Osteocyte (in vitro differentiated cells): ENCODE results near the gene TAS2R10. TPM values are rescaled to one million over a fixed set of nuclear protein-coding genes. Genes with fewer than 3 reads are reported as not detected.

ENCODE experiments used
- DNase-seq: peaks from one replicate; pipeline ENCODE4 v3.0.0; 2021; ENCODE audit warnings: mixed read lengths; ENCODE audit not compliant: unreplicated experiment; ENCODE audit errors: extremely low spot score
- H3K27ac Mint-ChIP-seq: one replicate; pipeline ENCODE4 v1.8.0; 2021; ENCODE audit warnings: mild to moderate bottlenecking, mixed read lengths; ENCODE audit not compliant: unreplicated experiment
- H3K27me3 Mint-ChIP-seq: one replicate; pipeline ENCODE4 v1.8.0; 2021; ENCODE audit warnings: mixed read lengths; ENCODE audit not compliant: unreplicated experiment
- H3K36me3 Mint-ChIP-seq: one replicate; pipeline ENCODE4 v1.8.0; 2021; ENCODE audit warnings: mixed read lengths; ENCODE audit not compliant: unreplicated experiment
- H3K4me1 Mint-ChIP-seq: one replicate; pipeline ENCODE4 v1.8.0; 2021; ENCODE audit warnings: mixed read lengths; ENCODE audit not compliant: unreplicated experiment
- H3K4me3 Mint-ChIP-seq: one replicate; pipeline ENCODE4 v1.8.0; 2021; ENCODE audit warnings: mild to moderate bottlenecking, moderate library complexity, mixed read lengths; ENCODE audit not compliant: unreplicated experiment
- H3K9me3 Mint-ChIP-seq: one replicate; pipeline ENCODE4 v1.8.0; 2021; ENCODE audit warnings: mixed read lengths; ENCODE audit not compliant: unreplicated experiment
- total RNA-seq: library from RNA; stranded (reverse); gene quantifications from 2 replicates; pipeline ENCODE4 v1.2.1, GENCODE V29; 2021
- TF ChIP-seq, protein P1 (sequence below): fragments of 200-600 bp; sonication (generic); IDR thresholded peaks from 2 replicates; pipeline ENCODE4 v1.5.0; 2021; ENCODE audit warnings: antibody characterized with exemption, mild to moderate bottlenecking, moderate library complexity

Gene TAS2R10
- total RNA-seq, 1 donor from 2014 or later = 1.5 TPM

DNA sequence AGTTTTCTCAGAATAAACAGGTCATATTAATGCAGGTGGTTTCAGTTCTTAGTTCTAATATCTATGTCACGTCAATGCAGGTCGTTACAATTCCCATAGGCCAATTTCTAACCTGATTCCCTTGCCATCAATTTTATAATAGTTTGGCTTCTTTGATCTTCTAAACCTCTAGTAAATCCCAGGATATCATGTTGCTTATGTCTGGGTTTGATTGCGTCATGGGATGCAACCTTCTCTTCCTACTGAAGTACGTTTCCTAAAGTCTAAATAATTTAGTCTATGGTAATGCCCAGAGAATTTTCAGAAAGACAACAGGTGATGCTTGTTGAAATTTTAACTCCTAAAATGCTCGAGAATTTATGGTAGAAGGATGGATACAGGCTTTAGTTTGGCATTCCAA is 42.9 kb downstream of the TAS2R10 start:
- Mint-ChIP-seq H3K27me3 (peaks cover 31% of the 10 kb centered on the region), H3K4me1 (no peaks in the 10 kb centered on the region), H3K9me3 (no peaks in the 10 kb centered on the region), H3K4me3 (no peak overlapping the region), H3K36me3 (no peaks in the 10 kb centered on the region), H3K27ac (no peak overlapping the region)
- DNase-seq = no peak
- TF ChIP-seq, protein P1, sequence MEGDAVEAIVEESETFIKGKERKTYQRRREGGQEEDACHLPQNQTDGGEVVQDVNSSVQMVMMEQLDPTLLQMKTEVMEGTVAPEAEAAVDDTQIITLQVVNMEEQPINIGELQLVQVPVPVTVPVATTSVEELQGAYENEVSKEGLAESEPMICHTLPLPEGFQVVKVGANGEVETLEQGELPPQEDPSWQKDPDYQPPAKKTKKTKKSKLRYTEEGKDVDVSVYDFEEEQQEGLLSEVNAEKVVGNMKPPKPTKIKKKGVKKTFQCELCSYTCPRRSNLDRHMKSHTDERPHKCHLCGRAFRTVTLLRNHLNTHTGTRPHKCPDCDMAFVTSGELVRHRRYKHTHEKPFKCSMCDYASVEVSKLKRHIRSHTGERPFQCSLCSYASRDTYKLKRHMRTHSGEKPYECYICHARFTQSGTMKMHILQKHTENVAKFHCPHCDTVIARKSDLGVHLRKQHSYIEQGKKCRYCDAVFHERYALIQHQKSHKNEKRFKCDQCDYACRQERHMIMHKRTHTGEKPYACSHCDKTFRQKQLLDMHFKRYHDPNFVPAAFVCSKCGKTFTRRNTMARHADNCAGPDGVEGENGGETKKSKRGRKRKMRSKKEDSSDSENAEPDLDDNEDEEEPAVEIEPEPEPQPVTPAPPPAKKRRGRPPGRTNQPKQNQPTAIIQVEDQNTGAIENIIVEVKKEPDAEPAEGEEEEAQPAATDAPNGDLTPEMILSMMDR = no peak

DNA sequence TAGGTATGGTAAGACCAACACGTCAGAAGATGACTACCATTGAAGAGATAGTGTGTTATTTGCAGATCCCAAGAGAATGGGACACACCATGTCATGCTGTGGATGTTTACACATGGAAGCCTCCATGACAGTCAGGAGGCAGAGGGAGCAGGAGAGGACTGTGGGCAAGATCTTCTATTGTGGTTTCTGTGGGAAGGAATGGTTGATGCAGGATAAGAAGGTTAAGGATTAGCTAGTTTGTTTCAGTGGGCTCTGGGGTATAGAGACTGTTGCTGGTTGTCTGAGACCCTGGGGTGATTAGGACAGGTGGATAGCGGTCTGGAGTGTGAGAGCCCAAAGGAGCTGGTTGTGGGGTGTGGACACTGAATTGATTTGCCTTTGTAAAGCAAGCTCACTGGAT is 47.1 kb downstream of the TAS2R10 start:
- H3K27me3 Mint-ChIP-seq = peaks cover 53% of the 10 kb centered on the region
- no peak for DNase-seq
- H3K4me3 Mint-ChIP-seq = no peak overlapping the region
- TF ChIP-seq, protein P1 = no peak
- no peaks in the 10 kb centered on the region for H3K9me3 Mint-ChIP-seq
- H3K4me1 Mint-ChIP-seq = no peaks in the 10 kb centered on the region
- H3K36me3 Mint-ChIP-seq = no peaks in the 10 kb centered on the region
- no peak overlapping the region for H3K27ac Mint-ChIP-seq

Other genes starting within 250 kb of the TAS2R10 start
- gene MAGOHB, start 212.7 kb downstream of the TAS2R10 start, total RNA-seq = 26.8 and 28.1 TPM in 2 replicates
- gene STYK1, start 152.3 kb downstream of the TAS2R10 start, total RNA-seq = 0.48 TPM in 1 of 2 replicates, not detected in the other
- 302 and 334 TPM in 2 replicates for gene YBX3, start 103.0 kb downstream of the TAS2R10 start, total RNA-seq
- gene TAS2R7, start 23.7 kb downstream of the TAS2R10 start, total RNA-seq = not detected in 2 replicates
- gene TAS2R8, start 19.1 kb downstream of the TAS2R10 start, total RNA-seq = 0.50 TPM in 1 of 2 replicates, not detected in the other
- gene TAS2R9, start 16.2 kb downstream of the TAS2R10 start, total RNA-seq = 0.34 TPM in 1 of 2 replicates, not detected in the other
- gene PRR4, start 23.1 kb upstream of the TAS2R10 start, total RNA-seq = 2.2 and 4.4 TPM in 2 replicates
- 18.4 and 19.1 TPM in 2 replicates for gene PRH1, start 57.9 kb upstream of the TAS2R10 start, total RNA-seq
- 1.2 and 2.4 TPM in 2 replicates for gene TAS2R13, start 83.2 kb upstream of the TAS2R10 start, total RNA-seq
- gene PRH2, start 102.9 kb upstream of the TAS2R10 start, total RNA-seq = not detected in 2 replicates
- gene TAS2R14, start 112.9 kb upstream of the TAS2R10 start, total RNA-seq = 2.7 and 3.8 TPM in 2 replicates
- gene TAS2R50, start 160.6 kb upstream of the TAS2R10 start, total RNA-seq = 1.6 and 3.1 TPM in 2 replicates
- 2.3 and 2.8 TPM in 2 replicates for gene TAS2R20, start 171.9 kb upstream of the TAS2R10 start, total RNA-seq
- gene TAS2R19, start 196.3 kb upstream of the TAS2R10 start, total RNA-seq = 3.7 and 5.2 TPM in 2 replicates
- gene TAS2R31, start 205.0 kb upstream of the TAS2R10 start, total RNA-seq = 2.3 and 4.9 TPM in 2 replicates
- 1.3 and 1.5 TPM in 2 replicates for gene TAS2R46, start 235.9 kb upstream of the TAS2R10 start, total RNA-seq